ENCODE measurements around the gene PHF13. TPM values are rescaled to one million over a fixed set of nuclear protein-coding genes. Genes with fewer than 3 reads are reported as not detected.

PHF13 gene
- polyA plus RNA-seq (ENCODE audit: insufficient read length), result 25.0 TPM
- long read RNA-seq, donor 1, transcript PHF13-201 (4 exons, 3,681 nt), result major isoform, 10 of 10 reads
- long read RNA-seq, donor 1, partial matches to known transcripts, result 0 of 10 reads
- long read RNA-seq, donor 1, other reads (novel, unspliced or antisense), result 0 of 10 reads
- long read RNA-seq, donor 2, transcript PHF13-201 (4 exons, 3,681 nt), result major isoform, 10 of 18 reads
- long read RNA-seq, donor 2, partial matches to known transcripts, result 8 of 18 reads
- long read RNA-seq, donor 2, other reads (novel, unspliced or antisense), result 0 of 18 reads
- long read RNA-seq, donor 3, partial matches to known transcripts, result 0 of 4 reads
- long read RNA-seq, donor 3, other reads (novel, unspliced or antisense), result 0 of 4 reads
- long read RNA-seq, donor 4, result 0 reads
- long read RNA-seq, donor 5, transcript PHF13-201 (4 exons, 3,681 nt), result major isoform, 6 of 6 reads
- long read RNA-seq, donor 5, partial matches to known transcripts, result 0 of 6 reads
- long read RNA-seq, donor 5, other reads (novel, unspliced or antisense), result 0 of 6 reads
- long read RNA-seq, donor 6, partial matches to known transcripts, result 5 of 9 reads
- long read RNA-seq, donor 6, other reads (novel, unspliced or antisense), result 0 of 9 reads
- long read RNA-seq, donor 7, transcript PHF13-201 (4 exons, 3,681 nt), result major isoform, 7 of 14 reads
- long read RNA-seq, donor 7, partial matches to known transcripts, result 7 of 14 reads
- long read RNA-seq, donor 7, other reads (novel, unspliced or antisense), result 0 of 14 reads
- long read RNA-seq, donor 8, partial matches to known transcripts, result 0 of 1 reads
- long read RNA-seq, donor 8, other reads (novel, unspliced or antisense), result 0 of 1 reads

- DNase-seq, result peak; percentile 99
Measured at GRCh38 chr1:6613361-6614018, at the start of gene PHF13. PHF13 (plus strand) TSS chr1:6613731; CDS start chr1:6614067, 336 bp downstream.

GRCh38 chr1:6569033-6569432, 44.5 kb upstream of the PHF13 start:
- no peak for DNase-seq

- no peak for DNase-seq
Measured at GRCh38 chr1:6570100-6570499, 43.4 kb upstream of the PHF13 start.

GRCh38 chr1:6570987-6571386, 42.5 kb upstream of the PHF13 start:
- no peak for DNase-seq

- DNase-seq, result no peak
Measured at GRCh38 chr1:6572653-6573383, 40.7 kb upstream of the PHF13 start.

- no peak for DNase-seq
Measured at GRCh38 chr1:6574025-6574620, 39.4 kb upstream of the PHF13 start.

- DNase-seq, result no peak
Measured at GRCh38 chr1:6574818-6575217, 38.7 kb upstream of the PHF13 start.

- no peak for DNase-seq
Measured at GRCh38 chr1:6577831-6578525, 35.6 kb upstream of the PHF13 start.

GRCh38 chr1:6578624-6579373, 34.7 kb upstream of the PHF13 start:
- no peak for DNase-seq

GRCh38 chr1:6579374-6580118, 34.0 kb upstream of the PHF13 start, which contains the start of gene ZBTB48:
ZBTB48 (plus strand) TSS chr1:6579994; CDS start chr1:6580610, 616 bp downstream.
- DNase-seq, result peak; percentile 98

GRCh38 chr1:6580119-6580592, 33.4 kb upstream of the PHF13 start:
- DNase-seq, result no peak

GRCh38 chr1:6580593-6581409, 32.7 kb upstream of the PHF13 start:
- DNase-seq, result no peak

GRCh38 chr1:6581561-6582305, 31.8 kb upstream of the PHF13 start:
- no peak for DNase-seq

- DNase-seq, result no peak
Measured at GRCh38 chr1:6582370-6582769, 31.2 kb upstream of the PHF13 start.

GRCh38 chr1:6584126-6585080, 29.1 kb upstream of the PHF13 start:
- no peak for DNase-seq

GRCh38 chr1:6585081-6585722, 28.3 kb upstream of the PHF13 start:
- no peak for DNase-seq
